Prostate gland (tissue), 2 donors: ENCODE results near the gene TRAK1. TPM values are rescaled to one million over a fixed set of nuclear protein-coding genes. Genes with fewer than 3 reads are reported as not detected.

Experiments
- DNase-seq: peaks from one replicate; pipeline ENCODE4 v3.0.0-alpha.2; 2019; ENCODE audit warnings: low spot score
- H3K27ac ChIP-seq, 2 donors: fragments of 200-600 bp; sonication (generic); 2 replicates each; pipeline ENCODE4 v1.5.1; 2017 to 2019
- H3K27me3 ChIP-seq: fragments of 200-600 bp; sonication (generic); replicated peaks from 2 replicates; pipeline ENCODE4 v1.5.1; 2019; ENCODE audit not compliant: insufficient read depth
- H3K36me3 ChIP-seq, 2 donors: fragments of 200-600 bp; sonication (generic); 1 replicate in 1 of 2; 2 replicates in 1 of 2; pipeline versions ENCODE4 v1.5.1 to v1.8.1; 2017 to 2019
- H3K4me1 ChIP-seq: fragments of 200-600 bp; sonication (generic); replicated peaks from 2 replicates; pipeline ENCODE4 v1.5.1; 2019
- H3K4me3 ChIP-seq, 2 donors: fragments of 200-600 bp; sonication (generic); 2 replicates each; pipeline ENCODE4 v1.5.1; 2017 to 2019
- H3K9me3 ChIP-seq: fragments of 200-600 bp; sonication (generic); 2 replicates; pipeline ENCODE4 v1.5.1; 2017
- POLR2A ChIP-seq: fragments of 450-650 bp; IDR thresholded peaks from one replicate; pipeline ENCODE4 v1.6.1; 2016; ENCODE audit warnings: antibody characterized with exemption, mild to moderate bottlenecking
- POLR2AphosphoS5 ChIP-seq: sonication (generic); formaldehyde crosslinking; IDR thresholded peaks from one replicate; pipeline ENCODE4 v1.6.1; 2017; ENCODE audit warnings: antibody characterized with exemption
- WGBS: methylation state at CpG from one replicate; pipeline ENCODE4 v1.1.5; 2018; 5-methylcytosine and 5-hydroxymethylcytosine counted together
- intact Hi-C: fragments of 100-400 bp; cut with DNase I; formaldehyde crosslinking; loops from one replicate; pipeline ENCODE4 v1.14.2; 2022
- total RNA-seq, 2 donors: library from RNA; depleted of rRNA; stranded (reverse); fragments of >200 nt; gene quantifications; one replicate each; pipeline ENCODE4 v1.1.0, GENCODE V29; 2016
- TF ChIP-seq, protein P1 (sequence below), 4 experiments: fragments of 200-600 bp in 2 of 4; fragments of 450-650 bp in 2 of 4; sonication (generic) in 2 of 4; IDR thresholded peaks; 1 replicate in 3 of 4; 2 replicates in 1 of 4; pipeline ENCODE4 v1.5.1; 2016 to 2019; ENCODE audit warnings: antibody characterized with exemption in 4 of 4, mild to moderate bottlenecking in 2 of 4, moderate library complexity in 2 of 4

Gene TRAK1
- total RNA-seq, 2 donors from 2014 or later, result 35.6 to 80.3 TPM

DNA sequence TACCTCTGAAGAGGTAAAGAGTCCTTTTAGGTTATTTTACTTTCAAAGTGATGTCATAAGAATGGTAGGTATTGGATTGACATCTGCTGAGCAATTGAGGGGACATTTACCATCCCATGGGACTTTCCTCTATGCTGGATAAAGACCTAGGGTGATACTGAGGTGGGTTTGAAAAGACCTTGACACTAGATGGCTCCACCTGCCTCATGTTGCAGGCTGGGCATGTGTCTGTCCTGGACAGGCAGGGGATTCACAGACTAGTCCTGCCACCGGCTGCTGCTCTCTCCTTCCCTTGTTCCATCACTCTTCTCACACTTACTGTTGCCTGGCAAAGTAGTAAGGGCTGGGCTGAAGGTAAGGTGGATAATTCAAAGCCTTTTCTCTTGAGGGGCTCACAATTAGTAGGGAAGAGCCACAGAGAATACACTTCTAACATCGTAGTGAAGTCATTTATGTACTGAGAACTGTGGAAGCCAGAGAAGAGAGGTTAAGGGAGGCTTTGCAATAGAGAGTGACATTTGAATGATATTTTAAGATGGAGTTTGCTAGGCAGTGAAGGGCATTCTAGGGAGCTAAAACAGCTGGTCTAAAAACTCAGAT is 27.7 kb downstream of the TRAK1 start:
- DNase-seq, result peak; percentile 67
- H3K27ac ChIP-seq, result no peak overlapping the region
- intact Hi-C loops, result no loop called here

DNA sequence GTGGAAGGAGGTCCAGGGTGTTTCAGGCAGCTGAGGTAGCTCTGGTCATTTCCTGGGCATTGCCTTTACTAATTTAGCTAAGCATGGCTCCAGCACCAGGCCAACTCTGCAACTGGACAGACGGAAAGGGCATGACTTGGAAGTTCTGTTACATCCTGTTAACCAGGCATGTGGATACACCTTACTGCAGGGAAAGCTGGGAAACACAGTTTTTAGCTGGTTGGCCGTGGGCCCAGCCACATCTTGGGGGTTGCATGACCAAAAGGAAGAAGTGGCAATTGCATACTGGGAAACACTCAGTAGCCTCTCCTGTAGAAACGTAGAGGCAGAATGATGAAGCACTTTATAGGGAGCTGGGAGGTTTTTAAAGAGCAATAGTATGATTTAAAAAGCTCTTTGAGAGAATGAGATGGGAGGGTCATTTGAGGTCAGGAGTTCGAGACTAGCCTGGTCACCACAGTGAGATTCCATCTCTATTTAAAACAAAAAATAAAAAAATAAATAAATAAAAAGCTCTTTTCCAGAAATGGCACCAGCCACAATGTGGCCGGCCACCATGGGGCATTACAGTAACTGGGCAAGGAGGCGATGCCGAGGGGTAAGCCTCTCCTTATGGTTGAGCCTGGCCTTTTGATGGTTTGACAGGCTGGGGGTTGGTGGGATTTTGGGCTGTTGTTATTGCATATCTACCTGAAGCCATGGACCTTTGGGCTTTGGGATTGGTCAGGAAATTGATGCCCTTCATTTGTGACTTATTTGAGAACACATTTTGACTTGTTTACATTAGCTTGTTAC is 28.6 kb downstream of the TRAK1 start:
- intact Hi-C loops, result loop anchor here (10.0 kb wide), 1 partner anchor 325 kb away; no protein-coding TSS in a partner anchor
- Histone ChIP-seq H3K4me1 (peaks cover 15% of the 10 kb centered on the region), H3K27ac (no peak overlapping the region), H3K4me3 (no peak overlapping the region), H3K9me3 (no peaks in the 10 kb centered on the region), H3K36me3 (no peaks in the 10 kb centered on the region), H3K27me3 (no peaks in the 10 kb centered on the region)
- 75% methylated on average over 7 of the region's 7 CpGs for WGBS
- TF ChIP-seq POLR2AphosphoS5, result no peak
- TF ChIP-seq, protein P1, sequence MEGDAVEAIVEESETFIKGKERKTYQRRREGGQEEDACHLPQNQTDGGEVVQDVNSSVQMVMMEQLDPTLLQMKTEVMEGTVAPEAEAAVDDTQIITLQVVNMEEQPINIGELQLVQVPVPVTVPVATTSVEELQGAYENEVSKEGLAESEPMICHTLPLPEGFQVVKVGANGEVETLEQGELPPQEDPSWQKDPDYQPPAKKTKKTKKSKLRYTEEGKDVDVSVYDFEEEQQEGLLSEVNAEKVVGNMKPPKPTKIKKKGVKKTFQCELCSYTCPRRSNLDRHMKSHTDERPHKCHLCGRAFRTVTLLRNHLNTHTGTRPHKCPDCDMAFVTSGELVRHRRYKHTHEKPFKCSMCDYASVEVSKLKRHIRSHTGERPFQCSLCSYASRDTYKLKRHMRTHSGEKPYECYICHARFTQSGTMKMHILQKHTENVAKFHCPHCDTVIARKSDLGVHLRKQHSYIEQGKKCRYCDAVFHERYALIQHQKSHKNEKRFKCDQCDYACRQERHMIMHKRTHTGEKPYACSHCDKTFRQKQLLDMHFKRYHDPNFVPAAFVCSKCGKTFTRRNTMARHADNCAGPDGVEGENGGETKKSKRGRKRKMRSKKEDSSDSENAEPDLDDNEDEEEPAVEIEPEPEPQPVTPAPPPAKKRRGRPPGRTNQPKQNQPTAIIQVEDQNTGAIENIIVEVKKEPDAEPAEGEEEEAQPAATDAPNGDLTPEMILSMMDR (IDR thresholded peaks at IDR 0.05), result no peak
- no peak for TF ChIP-seq POLR2A
- no peak for DNase-seq

More for the DNA sequence above, 27.7 kb downstream of the TRAK1 start:
- no peaks in the 10 kb centered on the region for H3K36me3 ChIP-seq
- no peaks in the 10 kb centered on the region for H3K9me3 ChIP-seq
- peaks cover 15% of the 10 kb centered on the region for H3K4me1 ChIP-seq
- TF ChIP-seq POLR2AphosphoS5 (peak; percentile 25), POLR2A (no peak)
- TF ChIP-seq, protein P1 (IDR thresholded peaks at IDR 0.05), result peak; percentile 9 to 63 (median 54)
- no peaks in the 10 kb centered on the region for H3K27me3 ChIP-seq
- H3K4me3 ChIP-seq, result no peak overlapping the region
- 52% methylated on average over 2 of the region's 2 CpGs for WGBS

DNA sequence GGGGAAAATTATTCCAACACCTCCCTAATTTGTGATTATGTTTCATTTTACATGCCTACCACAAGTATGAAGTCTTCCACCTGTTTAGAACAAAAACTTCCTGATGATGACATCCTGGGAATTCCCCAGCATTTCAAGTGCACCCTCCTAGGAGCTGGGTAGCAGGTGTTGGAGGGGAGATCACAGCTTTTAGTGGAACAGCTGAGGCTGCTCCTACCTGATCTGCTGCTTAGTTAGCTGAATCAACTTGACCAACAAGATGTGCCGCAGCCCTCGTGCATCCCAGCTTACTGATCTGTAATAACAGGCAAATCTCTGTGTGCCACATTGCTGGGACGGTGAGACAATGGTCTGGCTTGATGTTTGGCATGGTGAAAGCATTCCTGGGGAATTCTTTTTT is 29.7 kb downstream of the TRAK1 start:
- peaks cover 15% of the 10 kb centered on the region for H3K4me1 ChIP-seq
- peak; percentile 56 for DNase-seq
- no peaks in the 10 kb centered on the region for H3K27me3 ChIP-seq
- intact Hi-C loops, result loop anchor here (10.0 kb wide), 1 partner anchor 324 kb away; no protein-coding TSS in a partner anchor
- no peak overlapping the region for H3K4me3 ChIP-seq
- no peak overlapping the region for H3K27ac ChIP-seq
- no peaks in the 10 kb centered on the region for H3K9me3 ChIP-seq
- WGBS, result 46% methylated on average over 3 of the region's 3 CpGs
- peak; percentile 4 for TF ChIP-seq POLR2AphosphoS5
- TF ChIP-seq POLR2A, result no peak
- H3K36me3 ChIP-seq, result no peaks in the 10 kb centered on the region

DNA sequence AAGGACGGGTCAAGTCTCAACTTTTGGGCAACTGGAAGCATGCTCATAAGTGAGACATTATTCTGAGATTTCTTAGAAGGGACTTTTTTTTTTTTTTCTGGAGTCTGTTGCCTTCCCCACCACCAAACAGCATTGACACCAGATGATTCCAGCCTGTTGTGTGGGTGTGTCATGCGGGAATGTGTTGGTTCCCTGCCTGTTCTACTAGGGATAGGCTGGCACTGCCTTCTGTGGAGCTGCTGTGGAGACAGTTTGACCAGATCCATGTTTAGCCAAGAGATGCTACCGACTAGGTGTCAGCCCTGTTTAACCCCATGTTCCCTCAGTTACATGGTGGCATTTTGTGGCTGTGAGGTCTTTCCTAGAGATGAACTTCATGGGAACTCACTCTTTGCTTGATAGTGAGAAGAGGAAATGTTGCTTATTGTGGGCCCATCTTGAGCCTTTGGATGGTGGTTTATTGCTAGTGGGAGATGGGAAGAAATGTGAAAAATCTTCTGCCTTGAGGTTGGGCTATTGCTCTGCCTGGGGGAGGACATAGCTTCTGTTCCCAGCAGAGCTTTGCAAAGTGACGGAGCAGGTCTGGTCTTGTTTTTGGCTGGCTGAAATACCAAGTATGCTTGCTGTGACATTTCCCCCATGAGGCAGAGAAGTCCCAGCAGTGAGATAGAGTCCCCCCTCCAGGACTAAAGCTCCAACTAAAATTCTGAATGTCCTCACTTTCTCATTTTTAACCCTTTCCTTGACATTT is 31.3 kb downstream of the TRAK1 start:
- H3K36me3 ChIP-seq, result no peaks in the 10 kb centered on the region
- H3K4me3 ChIP-seq, result no peak overlapping the region
- no peaks in the 10 kb centered on the region for H3K27me3 ChIP-seq
- TF ChIP-seq POLR2A (no peak), POLR2AphosphoS5 (peak; percentile 25)
- TF ChIP-seq, protein P1 (IDR thresholded peaks at IDR 0.05), result no peak
- H3K4me1 ChIP-seq, result peaks cover 13% of the 10 kb centered on the region
- peak; percentile 69 for DNase-seq
- WGBS, result 52% methylated on average over 4 of the region's 4 CpGs
- intact Hi-C loops, result loop anchor here (10.0 kb wide), 1 partner anchor 322 kb away; no protein-coding TSS in a partner anchor
- H3K9me3 ChIP-seq, result no peaks in the 10 kb centered on the region
- peak overlapping the region; percentile 59 to 60 for H3K27ac ChIP-seq

DNA sequence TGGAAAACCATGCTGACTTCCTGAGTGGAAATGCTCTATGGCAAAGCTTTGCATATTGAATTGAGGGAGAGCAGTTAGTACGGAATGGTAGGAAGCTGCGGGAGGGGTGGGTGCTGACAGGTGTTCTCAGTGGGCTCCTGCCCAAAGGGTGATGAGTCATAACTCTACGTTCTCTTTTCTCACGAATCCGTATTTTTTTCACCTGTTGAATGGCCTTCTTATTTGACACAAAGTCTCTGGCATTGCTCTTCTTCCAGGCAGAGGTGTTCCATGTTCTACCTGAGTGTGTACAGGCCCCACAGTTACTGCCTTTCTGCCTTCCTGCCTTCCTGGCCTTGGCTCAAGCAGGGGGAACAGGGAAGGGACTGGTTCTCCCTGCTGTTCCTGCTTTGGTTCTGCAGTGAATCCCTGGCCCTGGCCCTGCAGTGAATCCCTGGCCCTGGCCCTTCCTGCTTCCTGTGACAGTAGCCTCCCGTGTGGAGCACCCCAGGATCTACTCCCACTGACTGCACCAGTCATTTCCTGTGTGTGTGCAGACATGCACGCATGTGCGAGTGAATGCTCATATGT is 31.9 kb downstream of the TRAK1 start:
- Histone ChIP-seq H3K27me3 (no peaks in the 10 kb centered on the region), H3K9me3 (no peaks in the 10 kb centered on the region), H3K4me3 (no peak overlapping the region), H3K27ac (peak overlapping the region; percentile 59 to 60), H3K4me1 (peaks cover 12% of the 10 kb centered on the region), H3K36me3 (no peaks in the 10 kb centered on the region)
- intact Hi-C loops, result loop anchor here (10.0 kb wide), 1 partner anchor 322 kb away; no protein-coding TSS in a partner anchor
- TF ChIP-seq, protein P1 (IDR thresholded peaks at IDR 0.05), result no peak
- TF ChIP-seq POLR2A (no peak), POLR2AphosphoS5 (peak; percentile 4)
- peak; percentile 60 for DNase-seq
- 46% methylated on average over 8 of the region's 8 CpGs for WGBS
